GM23338 (cell line): ENCODE data around the gene SLC23A1. TPM values are rescaled to one million over a fixed set of nuclear protein-coding genes. Genes with fewer than 3 reads are reported as not detected.

ENCODE experiments used
- ATAC-seq: fragments of 200-7000 bp; cut with Tn5 transposase; 3 replicates; pipeline ENCODE4 v1.9.1; 2020
- DNase-seq: peaks from one replicate; pipeline ENCODE4 v3.0.0-alpha.2; 2015; ENCODE audit warnings: low spot score
- H2AFZ ChIP-seq: fragments of 200-600 bp; sonication (generic); 2 replicates; pipeline ENCODE4 v1.8.0; 2016; ENCODE audit warnings: antibody characterized with exemption, mild to moderate bottlenecking, moderate library complexity
- H3F3A ChIP-seq: fragments of 200-600 bp; sonication (generic); replicated peaks from 2 replicates; pipeline ENCODE4 v1.8.0; 2017; ENCODE audit warnings: antibody characterized with exemption, mixed run types, low read depth
- H3K27ac ChIP-seq: fragments of 200-600 bp; sonication (generic); 2 replicates; pipeline ENCODE4 v1.6.1; 2016; ENCODE audit warnings: low read depth
- H3K27me3 ChIP-seq: fragments of 200-600 bp; sonication (generic); 2 replicates; pipeline ENCODE4 v1.8.0; 2016; ENCODE audit warnings: mild to moderate bottlenecking, mixed run types, moderate library complexity; ENCODE audit not compliant: insufficient read depth
- H3K36me3 ChIP-seq: fragments of 200-600 bp; sonication (generic); 2 replicates; pipeline ENCODE4 v1.8.0; 2016; ENCODE audit warnings: mild to moderate bottlenecking; ENCODE audit not compliant: insufficient read depth
- H3K4me1 ChIP-seq: fragments of 200-600 bp; sonication (generic); 2 replicates; pipeline ENCODE4 v1.8.0; 2016; ENCODE audit warnings: mild to moderate bottlenecking, moderate library complexity; ENCODE audit not compliant: insufficient read depth
- H3K4me2 ChIP-seq: fragments of 200-600 bp; sonication (generic); 2 replicates; pipeline ENCODE4 v1.7.1; 2017; ENCODE audit warnings: mixed run types
- H3K4me3 ChIP-seq: fragments of 200-600 bp; sonication (generic); 2 replicates; pipeline ENCODE4 v1.6.1; 2016; ENCODE audit warnings: mixed run types
- H3K79me2 ChIP-seq: fragments of 200-600 bp; sonication (generic); replicated peaks from 2 replicates; pipeline ENCODE4 v1.8.0; 2017; ENCODE audit warnings: mild to moderate bottlenecking; ENCODE audit not compliant: insufficient read depth
- H3K9me2 ChIP-seq: fragments of 200-600 bp; sonication (generic); 2 replicates; pipeline ENCODE4 v1.8.0; 2017; ENCODE audit not compliant: insufficient read depth
- H4K20me1 ChIP-seq: fragments of 200-600 bp; sonication (generic); replicated peaks from 2 replicates; pipeline ENCODE4 v1.8.0; 2017; ENCODE audit warnings: mild to moderate bottlenecking; ENCODE audit not compliant: insufficient read depth
- H3K27ac Mint-ChIP-seq: 2 replicates; pipeline ENCODE4 v1.8.0; 2020; ENCODE audit warnings: inconsistent platforms, mild to moderate bottlenecking, moderate library complexity, mixed read lengths
- H3K27me3 Mint-ChIP-seq: 3 replicates; pipeline ENCODE4 v1.8.0; 2022; ENCODE audit warnings: low read depth, mild to moderate bottlenecking, moderate library complexity, mixed read lengths, inconsistent platforms; ENCODE audit not compliant: insufficient read depth, poor library complexity
- H3K36me3 Mint-ChIP-seq: 3 replicates; pipeline ENCODE4 v1.8.0; 2021; ENCODE audit warnings: low read depth, mild to moderate bottlenecking, inconsistent platforms, moderate library complexity, mixed read lengths
- H3K4me1 Mint-ChIP-seq: 3 replicates; pipeline ENCODE4 v1.8.0; 2020; ENCODE audit warnings: mild to moderate bottlenecking, inconsistent platforms, mixed read lengths
- H3K4me3 Mint-ChIP-seq: 3 replicates; pipeline ENCODE4 v1.8.0; 2021; ENCODE audit warnings: moderate library complexity, mild to moderate bottlenecking, inconsistent platforms, mixed read lengths
- H3K9me3 Mint-ChIP-seq: 3 replicates; pipeline ENCODE4 v1.8.0; 2020; ENCODE audit warnings: moderate library complexity, mild to moderate bottlenecking, inconsistent platforms, mixed read lengths
- CREB1 ChIP-seq: fragments of 250-450 bp; sonication (Bioruptor Pico); IDR thresholded peaks from 2 replicates; pipeline ENCODE4 v1.5.0; 2020; ENCODE audit warnings: low read depth, mild to moderate bottlenecking, moderate library complexity
- EZH2 ChIP-seq: fragments of 200-600 bp; sonication (generic); IDR thresholded peaks from one replicate; pipeline ENCODE4 v1.8.0; 2017; ENCODE audit warnings: antibody characterized with exemption, mild to moderate bottlenecking, low read depth; ENCODE audit not compliant: unreplicated experiment
- EZH2phosphoT487 ChIP-seq: fragments of 200-600 bp; sonication (generic); IDR thresholded peaks from one replicate; pipeline ENCODE4 v1.8.1; 2018; ENCODE audit warnings: antibody characterized with exemption; ENCODE audit not compliant: unreplicated experiment
- STAT1 ChIP-seq: IDR thresholded peaks from one replicate; pipeline ENCODE4 v1.6.1; 2016; ENCODE audit warnings: antibody characterized with exemption; ENCODE audit not compliant: unreplicated experiment
- ZNF114 ChIP-seq: fragments of 250-450 bp; sonication (Bioruptor Pico); IDR thresholded peaks from 2 replicates; pipeline ENCODE4 v1.5.0; 2020; ENCODE audit warnings: mild to moderate bottlenecking, moderate library complexity
- ZNF331 ChIP-seq: fragments of 250-450 bp; sonication (Bioruptor Pico); IDR thresholded peaks from 2 replicates; pipeline ENCODE4 v1.5.0; 2020; ENCODE audit warnings: low read depth, mild to moderate bottlenecking, moderate library complexity
- polyA plus RNA-seq: library from polyadenylated mRNA; unstranded; fragments of >200 nt; fragmentation: Nextera tagmentation; extraction: Ambion mirVana; gene quantifications from 2 replicates; pipeline ENCODE4 v1.2.1, GENCODE V29; 2016
- total RNA-seq: library from RNA; depleted of rRNA; stranded (reverse); fragments of >200 nt; shearing (Covaris generic); gene quantifications from 2 replicates; pipeline ENCODE4 v1.2.3, GENCODE V29; 2014
- TF ChIP-seq, protein P1 (sequence below): fragments of 250-450 bp; sonication (Bioruptor Pico); IDR thresholded peaks from 2 replicates; pipeline ENCODE4 v1.5.0; 2020; ENCODE audit warnings: mild to moderate bottlenecking, moderate library complexity
- TF ChIP-seq, protein P2 (sequence below): IDR thresholded peaks from 2 replicates; pipeline ENCODE4 v1.6.1; 2016; ENCODE audit warnings: antibody characterized with exemption
- TF ChIP-seq, protein P3 (sequence below), 2 experiments: fragments of 200-600 bp in 1 of 2; sonication (generic) in 1 of 2; conservative IDR thresholded peaks; 2 replicates each; pipeline versions ENCODE4 v1.5.1 to v1.6.1; 2016 to 2017; ENCODE audit warnings: antibody characterized with exemption in 2 of 2, low read depth in 2 of 2, mild to moderate bottlenecking in 2 of 2, moderate library complexity in 1 of 2
- TF ChIP-seq, protein P4 (sequence below): IDR thresholded peaks from one replicate; pipeline ENCODE4 v1.6.1; 2018; ENCODE audit warnings: antibody characterized with exemption; ENCODE audit not compliant: unreplicated experiment

SLC23A1 gene
- total and polyA plus RNA-seq, 2 experiments from 2014 or later = 0.29 TPM; not detected in 1

DNA sequence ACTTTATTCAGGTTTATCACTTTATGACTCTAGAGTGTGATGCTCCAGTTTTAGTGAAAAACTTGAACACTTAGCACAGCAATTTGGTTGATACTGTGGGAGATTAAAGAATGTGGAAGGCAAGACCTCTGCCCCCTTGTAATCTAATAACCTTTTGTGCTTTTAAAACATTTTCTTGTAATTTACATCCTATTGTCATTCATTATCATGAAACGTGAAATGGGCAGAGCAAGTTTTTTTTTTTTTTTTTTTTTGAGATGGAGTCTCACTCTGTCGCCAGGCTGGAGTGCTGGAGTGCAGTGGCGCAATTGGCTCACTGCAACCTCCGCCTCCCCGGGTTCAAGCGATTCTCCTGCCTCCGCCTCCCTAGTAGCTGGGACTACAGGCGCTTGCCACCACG lies 39.6 kb downstream of the SLC23A1 start:
- H4K20me1 ChIP-seq = peaks cover 43% of the 10 kb centered on the region
- peaks cover 4% of the 10 kb centered on the region; the same call in 1 of the 2 replicates for H3K9me2 ChIP-seq
- peaks cover 23% of the 10 kb centered on the region for H3K4me1 Mint-ChIP-seq
- H3K27me3 ChIP-seq = no peaks in the 10 kb centered on the region
- no peak for ATAC-seq
- no peak overlapping the region for H2AFZ ChIP-seq
- DNase-seq = no peak
- no peak overlapping the region for H3K27ac Mint-ChIP-seq
- H3F3A ChIP-seq = peaks cover 7% of the 10 kb centered on the region; the same call in 1 of the 2 replicates
- peaks cover 8% of the 10 kb centered on the region for H3K4me1 ChIP-seq
- H3K4me3 ChIP-seq = peak overlapping the region; percentile 90
- peak overlapping the region; percentile 99 for H3K4me3 Mint-ChIP-seq
- H3K36me3 ChIP-seq = peaks cover 15% of the 10 kb centered on the region
- no peaks in the 10 kb centered on the region; the same call in 2 of the 3 replicates for H3K9me3 Mint-ChIP-seq
- peaks cover 62% of the 10 kb centered on the region for H3K79me2 ChIP-seq
- peak overlapping the region; percentile 97 for H3K4me2 ChIP-seq
- H3K36me3 Mint-ChIP-seq = peaks cover 37% of the 10 kb centered on the region
- no peak overlapping the region for H3K27ac ChIP-seq
- H3K27me3 Mint-ChIP-seq = peaks cover 23% of the 10 kb centered on the region
- TF ChIP-seq STAT1 = no peak

DNA sequence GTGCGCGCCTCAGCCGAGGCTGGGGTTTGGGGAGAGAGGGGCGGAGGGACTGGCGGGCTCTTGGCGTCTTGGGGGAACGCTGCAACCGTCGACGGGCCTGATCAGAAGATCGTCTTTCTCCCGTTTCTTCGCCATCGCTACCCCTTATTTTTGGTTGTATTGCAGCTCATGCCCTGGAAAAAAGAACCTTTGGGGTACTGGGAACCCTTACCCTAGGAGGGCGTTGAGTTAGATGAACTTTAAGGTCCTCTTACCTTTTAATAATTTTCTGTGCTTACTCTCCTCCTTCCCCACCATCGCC lies 40.7 kb downstream of the SLC23A1 start:
- Mint-ChIP-seq H3K36me3 (peaks cover 36% of the 10 kb centered on the region), H3K4me1 (peaks cover 23% of the 10 kb centered on the region), H3K27ac (peak overlapping the region; percentile 100), H3K4me3 (peak overlapping the region; percentile 99), H3K27me3 (peaks cover 20% of the 10 kb centered on the region), H3K9me3 (no peaks in the 10 kb centered on the region; the same call in 2 of the 3 replicates)
- H3K27ac ChIP-seq = peak overlapping the region; percentile 98
- H3K36me3 ChIP-seq = peaks cover 11% of the 10 kb centered on the region
- peaks cover 4% of the 10 kb centered on the region; the same call in 1 of the 2 replicates for H3K9me2 ChIP-seq
- no peaks in the 10 kb centered on the region for H3K27me3 ChIP-seq
- peaks cover 8% of the 10 kb centered on the region for H3K4me1 ChIP-seq
- H3K4me3 ChIP-seq = peak overlapping the region; percentile 90
- DNase-seq = no peak
- H4K20me1 ChIP-seq = peaks cover 43% of the 10 kb centered on the region
- H3F3A ChIP-seq = peaks cover 7% of the 10 kb centered on the region; the same call in 1 of the 2 replicates
- ATAC-seq = no peak
- H3K79me2 ChIP-seq = peaks cover 51% of the 10 kb centered on the region
- no peak overlapping the region for H2AFZ ChIP-seq
- peak overlapping the region; percentile 97 for H3K4me2 ChIP-seq
- TF ChIP-seq, protein P1, sequence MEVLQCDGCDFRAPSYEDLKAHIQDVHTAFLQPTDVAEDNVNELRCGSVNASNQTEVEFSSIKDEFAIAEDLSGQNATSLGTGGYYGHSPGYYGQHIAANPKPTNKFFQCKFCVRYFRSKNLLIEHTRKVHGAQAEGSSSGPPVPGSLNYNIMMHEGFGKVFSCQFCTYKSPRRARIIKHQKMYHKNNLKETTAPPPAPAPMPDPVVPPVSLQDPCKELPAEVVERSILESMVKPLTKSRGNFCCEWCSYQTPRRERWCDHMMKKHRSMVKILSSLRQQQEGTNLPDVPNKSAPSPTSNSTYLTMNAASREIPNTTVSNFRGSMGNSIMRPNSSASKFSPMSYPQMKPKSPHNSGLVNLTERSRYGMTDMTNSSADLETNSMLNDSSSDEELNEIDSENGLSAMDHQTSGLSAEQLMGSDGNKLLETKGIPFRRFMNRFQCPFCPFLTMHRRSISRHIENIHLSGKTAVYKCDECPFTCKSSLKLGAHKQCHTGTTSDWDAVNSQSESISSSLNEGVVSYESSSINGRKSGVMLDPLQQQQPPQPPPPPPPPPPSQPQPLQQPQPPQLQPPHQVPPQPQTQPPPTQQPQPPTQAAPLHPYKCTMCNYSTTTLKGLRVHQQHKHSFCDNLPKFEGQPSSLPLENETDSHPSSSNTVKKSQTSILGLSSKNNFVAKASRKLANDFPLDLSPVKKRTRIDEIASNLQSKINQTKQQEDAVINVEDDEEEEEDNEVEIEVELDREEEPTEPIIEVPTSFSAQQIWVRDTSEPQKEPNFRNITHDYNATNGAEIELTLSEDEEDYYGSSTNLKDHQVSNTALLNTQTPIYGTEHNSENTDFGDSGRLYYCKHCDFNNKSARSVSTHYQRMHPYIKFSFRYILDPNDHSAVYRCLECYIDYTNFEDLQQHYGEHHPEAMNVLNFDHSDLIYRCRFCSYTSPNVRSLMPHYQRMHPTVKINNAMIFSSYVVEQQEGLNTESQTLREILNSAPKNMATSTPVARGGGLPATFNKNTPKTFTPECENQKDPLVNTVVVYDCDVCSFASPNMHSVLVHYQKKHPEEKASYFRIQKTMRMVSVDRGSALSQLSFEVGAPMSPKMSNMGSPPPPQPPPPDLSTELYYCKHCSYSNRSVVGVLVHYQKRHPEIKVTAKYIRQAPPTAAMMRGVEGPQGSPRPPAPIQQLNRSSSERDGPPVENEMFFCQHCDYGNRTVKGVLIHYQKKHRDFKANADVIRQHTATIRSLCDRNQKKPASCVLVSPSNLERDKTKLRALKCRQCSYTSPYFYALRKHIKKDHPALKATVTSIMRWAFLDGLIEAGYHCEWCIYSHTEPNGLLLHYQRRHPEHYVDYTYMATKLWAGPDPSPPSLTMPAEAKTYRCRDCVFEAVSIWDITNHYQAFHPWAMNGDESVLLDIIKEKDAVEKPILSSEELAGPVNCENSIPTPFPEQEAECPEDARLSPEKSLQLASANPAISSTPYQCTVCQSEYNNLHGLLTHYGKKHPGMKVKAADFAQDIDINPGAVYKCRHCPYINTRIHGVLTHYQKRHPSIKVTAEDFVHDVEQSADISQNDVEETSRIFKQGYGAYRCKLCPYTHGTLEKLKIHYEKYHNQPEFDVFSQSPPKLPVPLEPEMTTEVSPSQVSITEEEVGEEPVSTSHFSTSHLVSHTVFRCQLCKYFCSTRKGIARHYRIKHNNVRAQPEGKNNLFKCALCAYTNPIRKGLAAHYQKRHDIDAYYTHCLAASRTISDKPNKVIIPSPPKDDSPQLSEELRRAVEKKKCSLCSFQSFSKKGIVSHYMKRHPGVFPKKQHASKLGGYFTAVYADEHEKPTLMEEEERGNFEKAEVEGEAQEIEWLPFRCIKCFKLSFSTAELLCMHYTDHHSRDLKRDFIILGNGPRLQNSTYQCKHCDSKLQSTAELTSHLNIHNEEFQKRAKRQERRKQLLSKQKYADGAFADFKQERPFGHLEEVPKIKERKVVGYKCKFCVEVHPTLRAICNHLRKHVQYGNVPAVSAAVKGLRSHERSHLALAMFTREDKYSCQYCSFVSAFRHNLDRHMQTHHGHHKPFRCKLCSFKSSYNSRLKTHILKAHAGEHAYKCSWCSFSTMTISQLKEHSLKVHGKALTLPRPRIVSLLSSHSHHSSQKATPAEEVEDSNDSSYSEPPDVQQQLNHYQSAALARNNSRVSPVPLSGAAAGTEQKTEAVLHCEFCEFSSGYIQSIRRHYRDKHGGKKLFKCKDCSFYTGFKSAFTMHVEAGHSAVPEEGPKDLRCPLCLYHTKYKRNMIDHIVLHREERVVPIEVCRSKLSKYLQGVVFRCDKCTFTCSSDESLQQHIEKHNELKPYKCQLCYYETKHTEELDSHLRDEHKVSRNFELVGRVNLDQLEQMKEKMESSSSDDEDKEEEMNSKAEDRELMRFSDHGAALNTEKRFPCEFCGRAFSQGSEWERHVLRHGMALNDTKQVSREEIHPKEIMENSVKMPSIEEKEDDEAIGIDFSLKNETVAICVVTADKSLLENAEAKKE (CRISPR knock-in tag) = no peak
- TF ChIP-seq ZNF114 (CRISPR knock-in tag) (no peak), EZH2 (no peak), EZH2phosphoT487 (no peak), CREB1 (CRISPR knock-in tag) (no peak), ZNF331 (CRISPR knock-in tag) (no peak)
- TF ChIP-seq, protein P2, sequence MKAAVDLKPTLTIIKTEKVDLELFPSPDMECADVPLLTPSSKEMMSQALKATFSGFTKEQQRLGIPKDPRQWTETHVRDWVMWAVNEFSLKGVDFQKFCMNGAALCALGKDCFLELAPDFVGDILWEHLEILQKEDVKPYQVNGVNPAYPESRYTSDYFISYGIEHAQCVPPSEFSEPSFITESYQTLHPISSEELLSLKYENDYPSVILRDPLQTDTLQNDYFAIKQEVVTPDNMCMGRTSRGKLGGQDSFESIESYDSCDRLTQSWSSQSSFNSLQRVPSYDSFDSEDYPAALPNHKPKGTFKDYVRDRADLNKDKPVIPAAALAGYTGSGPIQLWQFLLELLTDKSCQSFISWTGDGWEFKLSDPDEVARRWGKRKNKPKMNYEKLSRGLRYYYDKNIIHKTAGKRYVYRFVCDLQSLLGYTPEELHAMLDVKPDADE = no peak
- TF ChIP-seq, protein P3, sequence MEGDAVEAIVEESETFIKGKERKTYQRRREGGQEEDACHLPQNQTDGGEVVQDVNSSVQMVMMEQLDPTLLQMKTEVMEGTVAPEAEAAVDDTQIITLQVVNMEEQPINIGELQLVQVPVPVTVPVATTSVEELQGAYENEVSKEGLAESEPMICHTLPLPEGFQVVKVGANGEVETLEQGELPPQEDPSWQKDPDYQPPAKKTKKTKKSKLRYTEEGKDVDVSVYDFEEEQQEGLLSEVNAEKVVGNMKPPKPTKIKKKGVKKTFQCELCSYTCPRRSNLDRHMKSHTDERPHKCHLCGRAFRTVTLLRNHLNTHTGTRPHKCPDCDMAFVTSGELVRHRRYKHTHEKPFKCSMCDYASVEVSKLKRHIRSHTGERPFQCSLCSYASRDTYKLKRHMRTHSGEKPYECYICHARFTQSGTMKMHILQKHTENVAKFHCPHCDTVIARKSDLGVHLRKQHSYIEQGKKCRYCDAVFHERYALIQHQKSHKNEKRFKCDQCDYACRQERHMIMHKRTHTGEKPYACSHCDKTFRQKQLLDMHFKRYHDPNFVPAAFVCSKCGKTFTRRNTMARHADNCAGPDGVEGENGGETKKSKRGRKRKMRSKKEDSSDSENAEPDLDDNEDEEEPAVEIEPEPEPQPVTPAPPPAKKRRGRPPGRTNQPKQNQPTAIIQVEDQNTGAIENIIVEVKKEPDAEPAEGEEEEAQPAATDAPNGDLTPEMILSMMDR (conservative IDR thresholded peaks at IDR 0.05; ENCODE audit: low read depth in 2 of 2) = no peak
- TF ChIP-seq, protein P4, sequence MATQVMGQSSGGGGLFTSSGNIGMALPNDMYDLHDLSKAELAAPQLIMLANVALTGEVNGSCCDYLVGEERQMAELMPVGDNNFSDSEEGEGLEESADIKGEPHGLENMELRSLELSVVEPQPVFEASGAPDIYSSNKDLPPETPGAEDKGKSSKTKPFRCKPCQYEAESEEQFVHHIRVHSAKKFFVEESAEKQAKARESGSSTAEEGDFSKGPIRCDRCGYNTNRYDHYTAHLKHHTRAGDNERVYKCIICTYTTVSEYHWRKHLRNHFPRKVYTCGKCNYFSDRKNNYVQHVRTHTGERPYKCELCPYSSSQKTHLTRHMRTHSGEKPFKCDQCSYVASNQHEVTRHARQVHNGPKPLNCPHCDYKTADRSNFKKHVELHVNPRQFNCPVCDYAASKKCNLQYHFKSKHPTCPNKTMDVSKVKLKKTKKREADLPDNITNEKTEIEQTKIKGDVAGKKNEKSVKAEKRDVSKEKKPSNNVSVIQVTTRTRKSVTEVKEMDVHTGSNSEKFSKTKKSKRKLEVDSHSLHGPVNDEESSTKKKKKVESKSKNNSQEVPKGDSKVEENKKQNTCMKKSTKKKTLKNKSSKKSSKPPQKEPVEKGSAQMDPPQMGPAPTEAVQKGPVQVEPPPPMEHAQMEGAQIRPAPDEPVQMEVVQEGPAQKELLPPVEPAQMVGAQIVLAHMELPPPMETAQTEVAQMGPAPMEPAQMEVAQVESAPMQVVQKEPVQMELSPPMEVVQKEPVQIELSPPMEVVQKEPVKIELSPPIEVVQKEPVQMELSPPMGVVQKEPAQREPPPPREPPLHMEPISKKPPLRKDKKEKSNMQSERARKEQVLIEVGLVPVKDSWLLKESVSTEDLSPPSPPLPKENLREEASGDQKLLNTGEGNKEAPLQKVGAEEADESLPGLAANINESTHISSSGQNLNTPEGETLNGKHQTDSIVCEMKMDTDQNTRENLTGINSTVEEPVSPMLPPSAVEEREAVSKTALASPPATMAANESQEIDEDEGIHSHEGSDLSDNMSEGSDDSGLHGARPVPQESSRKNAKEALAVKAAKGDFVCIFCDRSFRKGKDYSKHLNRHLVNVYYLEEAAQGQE = no peak
